HepG2 (cell line): ENCODE results near the gene DSG2. TPM values are rescaled to one million over a fixed set of nuclear protein-coding genes. Genes with fewer than 3 reads are reported as not detected.

Experiments used
- BHLHE40 ChIP-seq: IDR thresholded peaks from 2 replicates; pipeline ENCODE4 v1.6.1; 2011; ENCODE audit warnings: low read length, improper control_type of control experiment
- RFX1 ChIP-seq: fragments of 450-650 bp; IDR thresholded peaks from 2 replicates; pipeline ENCODE4 v1.6.1; 2017
- SP4 ChIP-seq: sonication (generic); formaldehyde crosslinking; IDR thresholded peaks from 2 replicates; pipeline ENCODE4 v1.8.1; 2023; ENCODE audit warnings: mild to moderate bottlenecking, missing genetic modification reagents
- SRSF1 ChIP-seq: fragments of 200-400 bp; formaldehyde crosslinking; optimal IDR thresholded peaks from 2 replicates; pipeline ENCODE3; 2017; ENCODE audit warnings: mild to moderate bottlenecking, low read depth, low read length, moderate library complexity
- TBX2 ChIP-seq: sonication (generic); formaldehyde crosslinking; IDR thresholded peaks from 2 replicates; pipeline ENCODE4 v1.5.0; 2020; ENCODE audit warnings: missing genetic modification reagents, mild to moderate bottlenecking, borderline replicate concordance
- ZBTB38 ChIP-seq: sonication (generic); formaldehyde crosslinking; IDR thresholded peaks from 2 replicates; pipeline ENCODE4 v1.5.1; 2020; ENCODE audit warnings: mild to moderate bottlenecking, missing genetic modification reagents
- ZNF367 ChIP-seq: sonication (generic); formaldehyde crosslinking; IDR thresholded peaks from 2 replicates; pipeline ENCODE4 v1.4.0; 2020; ENCODE audit warnings: missing genetic modification reagents, borderline replicate concordance
- ZNF652 ChIP-seq: IDR thresholded peaks from 2 replicates; pipeline ENCODE4 v1.6.1; 2016; ENCODE audit warnings: low read depth, borderline replicate concordance
- ZNF790 ChIP-seq: sonication (generic); formaldehyde crosslinking; IDR thresholded peaks from 2 replicates; pipeline ENCODE4 v1.8.0; 2022; ENCODE audit warnings: missing genetic modification reagents, mild to moderate bottlenecking, borderline replicate concordance
- polyA plus RNA-seq, 8 experiments: library from polyadenylated mRNA; depleted of rRNA in 3 of 8; stranded (reverse) in 7 of 8; unstranded in 1 of 8; fragments of >200 nt; fragmentation: Illumina TruSeq in 4 of 8; extraction: Trizol in 4 of 8; gene quantifications; 2 replicates each; pipeline versions ENCODE4 v1.2.1 to v1.2.3, GENCODE V29; 2011 to 2016; ENCODE audit warnings: low read depth in 4 of 8, missing spikeins in 1 of 8, mixed read lengths in 1 of 8; ENCODE audit not compliant: insufficient read depth in 1 of 8
- total RNA-seq, 5 experiments: library from RNA; depleted of rRNA; stranded (reverse); fragments of >200 nt; fragmentation: Illumina TruSeq; extraction: Trizol; gene quantifications; 2 replicates each; pipeline ENCODE4 v1.2.3, GENCODE V29; 2016; ENCODE audit warnings: low read depth in 1 of 5
- TF ChIP-seq, protein P1 (sequence below): IDR thresholded peaks from 2 replicates; pipeline ENCODE4 v1.4.0; 2020; ENCODE audit warnings: mild to moderate bottlenecking, missing genetic modification reagents
- TF ChIP-seq, protein P2 (sequence below): sonication (generic); formaldehyde crosslinking; IDR thresholded peaks from 2 replicates; pipeline ENCODE4 v1.4.0; 2020; ENCODE audit warnings: missing genetic modification reagents, borderline replicate concordance
- TF ChIP-seq, protein P3 (sequence below), 2 experiments: IDR thresholded peaks; 2 replicates each; pipeline ENCODE4 v1.6.1; 2011 to 2012; ENCODE audit warnings: low read length in 2 of 2, borderline replicate concordance in 1 of 2, low read depth in 1 of 2, mild to moderate bottlenecking in 1 of 2, moderate library complexity in 1 of 2
- TF ChIP-seq, protein P4 (sequence below): sonication (generic); formaldehyde crosslinking; IDR thresholded peaks from 2 replicates; pipeline ENCODE4 v1.8.0; 2023; ENCODE audit warnings: mild to moderate bottlenecking, missing genetic modification reagents
- TF ChIP-seq, protein P5 (sequence below): sonication (generic); formaldehyde crosslinking; IDR thresholded peaks from 2 replicates; pipeline ENCODE4 v1.4.0; 2020; ENCODE audit warnings: missing genetic modification reagents, borderline replicate concordance

DSG2 gene
- total and polyA plus RNA-seq, 2 of the 13 experiments (the other 11 are each of a cell fraction or from before 2014, with no cell fraction given), result 23.3 to 66.7 TPM

DNA sequence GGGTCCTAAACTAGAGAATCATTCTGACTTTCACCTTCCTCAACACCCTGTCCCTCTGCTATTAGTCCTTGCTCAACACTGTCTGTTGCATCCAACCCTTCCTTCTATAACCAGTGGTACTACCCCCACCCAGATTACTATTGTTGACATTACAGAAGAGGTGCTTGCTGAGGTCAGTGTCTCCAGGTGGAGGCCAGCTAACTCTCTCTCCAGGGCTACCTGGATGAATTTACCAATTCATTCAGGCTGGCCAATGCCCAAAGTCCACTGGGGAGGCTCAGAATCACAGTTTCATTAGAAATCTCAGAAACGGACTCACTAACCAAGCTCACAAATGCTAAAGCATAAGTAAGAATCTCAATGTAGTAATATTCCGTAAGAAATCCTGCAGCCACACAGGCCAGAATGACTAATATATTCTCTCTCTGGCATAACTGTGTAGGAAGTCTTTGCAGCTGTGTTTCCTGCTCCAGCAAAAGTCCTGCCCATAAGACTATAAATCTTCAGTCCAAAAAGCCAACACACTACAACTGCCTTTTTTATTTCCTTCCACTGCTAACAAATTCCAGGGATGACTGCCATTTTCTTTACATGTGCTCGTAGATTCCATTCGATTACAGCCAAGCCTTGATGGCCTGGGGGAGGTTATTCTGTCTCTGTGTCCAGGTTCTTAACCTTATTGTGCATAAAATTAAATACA lies 83.7 kb downstream of the DSG2 start (continued):
- TF ChIP-seq, protein P1, sequence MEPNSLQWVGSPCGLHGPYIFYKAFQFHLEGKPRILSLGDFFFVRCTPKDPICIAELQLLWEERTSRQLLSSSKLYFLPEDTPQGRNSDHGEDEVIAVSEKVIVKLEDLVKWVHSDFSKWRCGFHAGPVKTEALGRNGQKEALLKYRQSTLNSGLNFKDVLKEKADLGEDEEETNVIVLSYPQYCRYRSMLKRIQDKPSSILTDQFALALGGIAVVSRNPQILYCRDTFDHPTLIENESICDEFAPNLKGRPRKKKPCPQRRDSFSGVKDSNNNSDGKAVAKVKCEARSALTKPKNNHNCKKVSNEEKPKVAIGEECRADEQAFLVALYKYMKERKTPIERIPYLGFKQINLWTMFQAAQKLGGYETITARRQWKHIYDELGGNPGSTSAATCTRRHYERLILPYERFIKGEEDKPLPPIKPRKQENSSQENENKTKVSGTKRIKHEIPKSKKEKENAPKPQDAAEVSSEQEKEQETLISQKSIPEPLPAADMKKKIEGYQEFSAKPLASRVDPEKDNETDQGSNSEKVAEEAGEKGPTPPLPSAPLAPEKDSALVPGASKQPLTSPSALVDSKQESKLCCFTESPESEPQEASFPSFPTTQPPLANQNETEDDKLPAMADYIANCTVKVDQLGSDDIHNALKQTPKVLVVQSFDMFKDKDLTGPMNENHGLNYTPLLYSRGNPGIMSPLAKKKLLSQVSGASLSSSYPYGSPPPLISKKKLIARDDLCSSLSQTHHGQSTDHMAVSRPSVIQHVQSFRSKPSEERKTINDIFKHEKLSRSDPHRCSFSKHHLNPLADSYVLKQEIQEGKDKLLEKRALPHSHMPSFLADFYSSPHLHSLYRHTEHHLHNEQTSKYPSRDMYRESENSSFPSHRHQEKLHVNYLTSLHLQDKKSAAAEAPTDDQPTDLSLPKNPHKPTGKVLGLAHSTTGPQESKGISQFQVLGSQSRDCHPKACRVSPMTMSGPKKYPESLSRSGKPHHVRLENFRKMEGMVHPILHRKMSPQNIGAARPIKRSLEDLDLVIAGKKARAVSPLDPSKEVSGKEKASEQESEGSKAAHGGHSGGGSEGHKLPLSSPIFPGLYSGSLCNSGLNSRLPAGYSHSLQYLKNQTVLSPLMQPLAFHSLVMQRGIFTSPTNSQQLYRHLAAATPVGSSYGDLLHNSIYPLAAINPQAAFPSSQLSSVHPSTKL (CRISPR knock-in tag), result peak; percentile 25; the same call in 1 of the 2 replicates
- TF ChIP-seq BHLHE40 (no peak), ZNF790 (CRISPR knock-in tag) (no peak), ZNF652 (no peak), SP4 (CRISPR knock-in tag) (no peak), ZBTB38 (CRISPR knock-in tag) (no peak), SRSF1 (no peak), ZNF367 (CRISPR knock-in tag) (no peak), TBX2 (CRISPR knock-in tag) (no peak), RFX1 (no peak)
- TF ChIP-seq, protein P2, sequence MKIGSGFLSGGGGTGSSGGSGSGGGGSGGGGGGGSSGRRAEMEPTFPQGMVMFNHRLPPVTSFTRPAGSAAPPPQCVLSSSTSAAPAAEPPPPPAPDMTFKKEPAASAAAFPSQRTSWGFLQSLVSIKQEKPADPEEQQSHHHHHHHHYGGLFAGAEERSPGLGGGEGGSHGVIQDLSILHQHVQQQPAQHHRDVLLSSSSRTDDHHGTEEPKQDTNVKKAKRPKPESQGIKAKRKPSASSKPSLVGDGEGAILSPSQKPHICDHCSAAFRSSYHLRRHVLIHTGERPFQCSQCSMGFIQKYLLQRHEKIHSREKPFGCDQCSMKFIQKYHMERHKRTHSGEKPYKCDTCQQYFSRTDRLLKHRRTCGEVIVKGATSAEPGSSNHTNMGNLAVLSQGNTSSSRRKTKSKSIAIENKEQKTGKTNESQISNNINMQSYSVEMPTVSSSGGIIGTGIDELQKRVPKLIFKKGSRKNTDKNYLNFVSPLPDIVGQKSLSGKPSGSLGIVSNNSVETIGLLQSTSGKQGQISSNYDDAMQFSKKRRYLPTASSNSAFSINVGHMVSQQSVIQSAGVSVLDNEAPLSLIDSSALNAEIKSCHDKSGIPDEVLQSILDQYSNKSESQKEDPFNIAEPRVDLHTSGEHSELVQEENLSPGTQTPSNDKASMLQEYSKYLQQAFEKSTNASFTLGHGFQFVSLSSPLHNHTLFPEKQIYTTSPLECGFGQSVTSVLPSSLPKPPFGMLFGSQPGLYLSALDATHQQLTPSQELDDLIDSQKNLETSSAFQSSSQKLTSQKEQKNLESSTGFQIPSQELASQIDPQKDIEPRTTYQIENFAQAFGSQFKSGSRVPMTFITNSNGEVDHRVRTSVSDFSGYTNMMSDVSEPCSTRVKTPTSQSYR (CRISPR knock-in tag), result peak; percentile 43; the same call in 1 of the 2 replicates
- TF ChIP-seq, protein P3, sequence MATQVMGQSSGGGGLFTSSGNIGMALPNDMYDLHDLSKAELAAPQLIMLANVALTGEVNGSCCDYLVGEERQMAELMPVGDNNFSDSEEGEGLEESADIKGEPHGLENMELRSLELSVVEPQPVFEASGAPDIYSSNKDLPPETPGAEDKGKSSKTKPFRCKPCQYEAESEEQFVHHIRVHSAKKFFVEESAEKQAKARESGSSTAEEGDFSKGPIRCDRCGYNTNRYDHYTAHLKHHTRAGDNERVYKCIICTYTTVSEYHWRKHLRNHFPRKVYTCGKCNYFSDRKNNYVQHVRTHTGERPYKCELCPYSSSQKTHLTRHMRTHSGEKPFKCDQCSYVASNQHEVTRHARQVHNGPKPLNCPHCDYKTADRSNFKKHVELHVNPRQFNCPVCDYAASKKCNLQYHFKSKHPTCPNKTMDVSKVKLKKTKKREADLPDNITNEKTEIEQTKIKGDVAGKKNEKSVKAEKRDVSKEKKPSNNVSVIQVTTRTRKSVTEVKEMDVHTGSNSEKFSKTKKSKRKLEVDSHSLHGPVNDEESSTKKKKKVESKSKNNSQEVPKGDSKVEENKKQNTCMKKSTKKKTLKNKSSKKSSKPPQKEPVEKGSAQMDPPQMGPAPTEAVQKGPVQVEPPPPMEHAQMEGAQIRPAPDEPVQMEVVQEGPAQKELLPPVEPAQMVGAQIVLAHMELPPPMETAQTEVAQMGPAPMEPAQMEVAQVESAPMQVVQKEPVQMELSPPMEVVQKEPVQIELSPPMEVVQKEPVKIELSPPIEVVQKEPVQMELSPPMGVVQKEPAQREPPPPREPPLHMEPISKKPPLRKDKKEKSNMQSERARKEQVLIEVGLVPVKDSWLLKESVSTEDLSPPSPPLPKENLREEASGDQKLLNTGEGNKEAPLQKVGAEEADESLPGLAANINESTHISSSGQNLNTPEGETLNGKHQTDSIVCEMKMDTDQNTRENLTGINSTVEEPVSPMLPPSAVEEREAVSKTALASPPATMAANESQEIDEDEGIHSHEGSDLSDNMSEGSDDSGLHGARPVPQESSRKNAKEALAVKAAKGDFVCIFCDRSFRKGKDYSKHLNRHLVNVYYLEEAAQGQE (IDR thresholded peaks at IDR 0.05; ENCODE audit: borderline replicate concordance in 1 of 2, low read depth in 1 of 2, low read length in 2 of 2), result no peak
- TF ChIP-seq, protein P4, sequence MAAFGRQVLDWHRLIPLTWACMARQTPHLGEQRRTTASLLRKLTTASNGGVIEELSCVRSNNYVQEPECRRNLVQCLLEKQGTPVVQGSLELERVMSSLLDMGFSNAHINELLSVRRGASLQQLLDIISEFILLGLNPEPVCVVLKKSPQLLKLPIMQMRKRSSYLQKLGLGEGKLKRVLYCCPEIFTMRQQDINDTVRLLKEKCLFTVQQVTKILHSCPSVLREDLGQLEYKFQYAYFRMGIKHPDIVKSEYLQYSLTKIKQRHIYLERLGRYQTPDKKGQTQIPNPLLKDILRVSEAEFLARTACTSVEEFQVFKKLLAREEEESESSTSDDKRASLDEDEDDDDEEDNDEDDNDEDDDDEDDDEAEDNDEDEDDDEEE (CRISPR knock-in tag), result no peak
- TF ChIP-seq, protein P5, sequence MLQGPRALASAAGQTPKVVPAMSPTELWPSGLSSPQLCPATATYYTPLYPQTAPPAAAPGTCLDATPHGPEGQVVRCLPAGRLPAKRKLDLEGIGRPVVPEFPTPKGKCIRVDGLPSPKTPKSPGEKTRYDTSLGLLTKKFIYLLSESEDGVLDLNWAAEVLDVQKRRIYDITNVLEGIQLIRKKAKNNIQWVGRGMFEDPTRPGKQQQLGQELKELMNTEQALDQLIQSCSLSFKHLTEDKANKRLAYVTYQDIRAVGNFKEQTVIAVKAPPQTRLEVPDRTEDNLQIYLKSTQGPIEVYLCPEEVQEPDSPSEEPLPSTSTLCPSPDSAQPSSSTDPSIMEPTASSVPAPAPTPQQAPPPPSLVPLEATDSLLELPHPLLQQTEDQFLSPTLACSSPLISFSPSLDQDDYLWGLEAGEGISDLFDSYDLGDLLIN (CRISPR knock-in tag), result no peak
